Heart left ventricle (tissue), 16 donors: ENCODE measurements around the gene SGTA. TPM values are rescaled to one million over a fixed set of nuclear protein-coding genes. Genes with fewer than 3 reads are reported as not detected.

ENCODE experiments used
- ATAC-seq, 4 donors: fragments of 200-7000 bp; cut with Tn5 transposase; one replicate each; pipeline ENCODE4 v1.9.1; 2020 to 2022; ENCODE audit warnings: moderate library complexity in 4 of 4, mild to moderate bottlenecking in 3 of 4, moderate number of reproducible peaks in 1 of 4
- DNase-seq, 5 donors: peaks; one replicate each; pipeline ENCODE4 v3.0.0-alpha.2; 2020
- H3K27ac ChIP-seq, 12 donors: fragments of 200-600 bp; sonication (generic) in 4 of 12; one replicate each; pipeline versions ENCODE4 v1.5.0 to v1.8.0; 2016 to 2022; ENCODE audit warnings: mild to moderate bottlenecking in 2 of 12
- H3K27me3 ChIP-seq, 9 donors: fragments of 200-600 bp; sonication (generic) in 2 of 9; one replicate each; pipeline versions ENCODE4 v1.5.1 to v1.8.0; 2016 to 2022; ENCODE audit warnings: mild to moderate bottlenecking in 3 of 9
- H3K36me3 ChIP-seq, 9 donors: fragments of 200-600 bp; sonication (generic) in 2 of 9; one replicate each; pipeline versions ENCODE4 v1.5.0 to v1.8.0; 2018 to 2022; ENCODE audit warnings: mild to moderate bottlenecking in 2 of 9
- H3K4me1 ChIP-seq, 12 donors: fragments of 200-600 bp; sonication (generic) in 4 of 12; one replicate each; pipeline versions ENCODE4 v1.5.0 to v1.8.0; 2016 to 2022; ENCODE audit warnings: mild to moderate bottlenecking in 3 of 12
- H3K4me3 ChIP-seq, 12 donors: fragments of 200-600 bp; sonication (generic) in 4 of 12; one replicate each; pipeline versions ENCODE4 v1.5.0 to v1.8.0; 2017 to 2022; ENCODE audit warnings: mild to moderate bottlenecking in 9 of 12, moderate library complexity in 4 of 12
- H3K9me3 ChIP-seq, 12 donors: fragments of 200-600 bp; sonication (generic) in 4 of 12; one replicate each; pipeline versions ENCODE4 v1.5.0 to v1.8.0; 2016 to 2022; ENCODE audit warnings: mild to moderate bottlenecking in 1 of 12
- POLR2A ChIP-seq, 2 donors: fragments of 450-650 bp; IDR thresholded peaks; one replicate each; pipeline ENCODE4 v1.6.1; 2017; ENCODE audit warnings: antibody characterized with exemption in 2 of 2, mild to moderate bottlenecking in 2 of 2, moderate library complexity in 2 of 2
- WGBS, 4 donors: extraction: QIAGEN DNeasy Blood & Tissue Kit in 2 of 4; methylation state at CpG; one replicate each; pipeline versions ENCODE4 v1.1.5 to v1.1.7; 2013 to 2018; 5-methylcytosine and 5-hydroxymethylcytosine counted together
- intact Hi-C, 10 donors: fragments of 100-400 bp; cut with DNase I; formaldehyde crosslinking; loops; one replicate each; pipeline versions ENCODE4 v1.11.1 to v1.14.2; 2022
- polyA plus RNA-seq, 2 donors: library from polyadenylated mRNA; stranded (reverse); fragments of 200-250 nt; gene quantifications; one replicate each; pipeline ENCODE4 v1.2.3, GENCODE V29; 2013
- total RNA-seq, 9 donors: library from RNA; depleted of rRNA in 2 of 9; stranded (reverse); fragments of >200 nt in 2 of 9; fragmentation: NEBNext Ultra II Directional in 3 of 9; extraction: Animal tissue kit (Norgen Biotek cat#: 25700) in 3 of 9; gene quantifications; one replicate each; pipeline versions ENCODE4 v1.1.0 to v1.2.4, GENCODE V29; 2016 to 2023
- TF ChIP-seq, protein P1 (sequence below), 12 donors: fragments of 200-600 bp; sonication (generic) in 4 of 12; IDR thresholded peaks; one replicate each; pipeline versions ENCODE4 v1.5.0 to v1.8.0; 2018 to 2022; ENCODE audit warnings: antibody characterized with exemption in 12 of 12, mild to moderate bottlenecking in 5 of 12
- donor health status: ischemic (EF 13 %, LVEDD 7.1; RV severe dilation, severe dysfunction).
- donor health status: healthy with polysubstance abuse.
- donor health status: DM: no; HTN: yes; CAD: no.
- donor health status: DM: no; HTN: no; CAD: no.
- donor health status: ischemic (EF 25% LVEDD 6.9; RV normal size, moderate dysfunction).
- donor health status: ischemic (EF 25% LVEDD 5.7; RV mildly dilated, moderate dysfunction).
- donor health status: healthy.
- donor health status: DM: yes; HTN: yes; CAD: no.
- donor health status: ischemic (EF 35%, LVEDD 5.7; RV mildly dilated, moderate dysfunction).
- donor health status: nonischemic (EF 11% LVEDD 7.7; RV severe dilation, severe dysfunction).
- donor health status: DM: yes; HTN: yes; CAD: no.
- donor health status: PGD.
- donor health status: ischemic (EF 29% LVEDD 5.4; RV normal size, mild dysfunction).
- donor health status: nonischemic (EF 23%, LVEDD 6.1; RV moderate dilation, normal function).

Gene SGTA
- total and polyA plus RNA-seq, 11 donors = 47.4 to 125 (median 65.6) TPM

- WGBS, 4 donors = 72 to 93% (median 81%) methylated on average over 3 to 8 of the region's 8 CpGs
- Histone ChIP-seq H3K4me3 (no peak overlapping the region), H3K4me1 (peaks cover 4 to 46% (median 37%) of the 10 kb centered on the region in 12 donors), H3K36me3 (peaks cover 3 to 47% (median 45%) of the 10 kb centered on the region in 9 donors), H3K27me3 (no peaks in the 10 kb centered on the region), H3K9me3 (no peaks in the 10 kb centered on the region), H3K27ac (peak overlapping the region in 9 of 12 donors; percentile 27 to 94 (median 47))
- intact Hi-C loops = no loop called here
- TF ChIP-seq, protein P1, sequence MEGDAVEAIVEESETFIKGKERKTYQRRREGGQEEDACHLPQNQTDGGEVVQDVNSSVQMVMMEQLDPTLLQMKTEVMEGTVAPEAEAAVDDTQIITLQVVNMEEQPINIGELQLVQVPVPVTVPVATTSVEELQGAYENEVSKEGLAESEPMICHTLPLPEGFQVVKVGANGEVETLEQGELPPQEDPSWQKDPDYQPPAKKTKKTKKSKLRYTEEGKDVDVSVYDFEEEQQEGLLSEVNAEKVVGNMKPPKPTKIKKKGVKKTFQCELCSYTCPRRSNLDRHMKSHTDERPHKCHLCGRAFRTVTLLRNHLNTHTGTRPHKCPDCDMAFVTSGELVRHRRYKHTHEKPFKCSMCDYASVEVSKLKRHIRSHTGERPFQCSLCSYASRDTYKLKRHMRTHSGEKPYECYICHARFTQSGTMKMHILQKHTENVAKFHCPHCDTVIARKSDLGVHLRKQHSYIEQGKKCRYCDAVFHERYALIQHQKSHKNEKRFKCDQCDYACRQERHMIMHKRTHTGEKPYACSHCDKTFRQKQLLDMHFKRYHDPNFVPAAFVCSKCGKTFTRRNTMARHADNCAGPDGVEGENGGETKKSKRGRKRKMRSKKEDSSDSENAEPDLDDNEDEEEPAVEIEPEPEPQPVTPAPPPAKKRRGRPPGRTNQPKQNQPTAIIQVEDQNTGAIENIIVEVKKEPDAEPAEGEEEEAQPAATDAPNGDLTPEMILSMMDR (IDR thresholded peaks at IDR 0.05) = no peak
- no peak for TF ChIP-seq POLR2A (IDR thresholded peaks at IDR 0.05)
- ATAC-seq (no peak), DNase-seq (no peak)
Observed at GRCh38 chr19:2769218-2769617, 13.9 kb downstream of the SGTA start.

DNA sequence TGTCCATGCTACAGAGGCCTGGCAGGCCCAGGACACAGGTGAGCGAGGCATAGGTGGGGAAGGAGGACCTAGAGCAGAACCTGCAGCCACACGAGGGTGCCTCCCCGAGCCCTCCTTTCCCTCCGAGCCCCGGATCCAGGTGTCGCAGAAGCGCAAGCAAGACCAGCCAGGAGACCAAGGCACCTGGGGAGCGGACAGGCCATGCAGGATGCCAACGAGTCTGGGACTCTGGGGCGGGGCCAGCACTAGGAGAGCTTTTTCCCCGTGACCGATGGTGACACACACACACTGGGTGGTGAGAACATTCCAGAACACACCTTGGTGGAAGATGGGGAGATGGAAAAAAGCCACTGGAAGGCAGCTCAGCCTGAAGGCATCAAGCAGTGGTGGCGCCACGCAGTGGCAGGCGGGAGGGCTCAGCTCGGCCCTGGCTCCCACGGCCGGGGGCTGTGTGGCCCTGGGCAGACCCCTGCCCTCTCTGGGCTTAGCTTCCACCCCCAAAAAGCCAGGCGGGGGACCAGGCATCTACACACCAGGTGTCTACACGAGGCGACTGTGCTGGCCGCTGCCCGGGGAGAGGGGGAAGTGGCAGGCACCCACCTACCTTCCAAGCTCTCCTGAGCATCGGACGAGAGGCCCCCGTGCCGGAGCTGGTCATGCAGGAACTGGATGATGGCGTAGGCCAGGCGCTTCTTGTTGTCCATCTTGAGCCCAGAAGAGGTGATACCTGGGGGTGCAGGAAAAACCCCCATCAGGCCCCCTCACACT, 14.5 kb downstream of the SGTA start:
- Histone ChIP-seq H3K9me3 (no peaks in the 10 kb centered on the region), H3K36me3 (peaks cover 3 to 53% (median 52%) of the 10 kb centered on the region in 9 donors), H3K27ac (peak overlapping the region in 3 of 12 donors; percentile 55 to 93 (median 89)), H3K27me3 (no peaks in the 10 kb centered on the region), H3K4me1 (peaks cover 4 to 42% (median 33%) of the 10 kb centered on the region in 12 donors), H3K4me3 (no peak overlapping the region)
- WGBS, 4 donors = 92 to 93% (median 92%) methylated on average over 24 to 29 of the region's 29 CpGs
- intact Hi-C loops = no loop called here
- DNase-seq (no peak), ATAC-seq (no peak)
- TF ChIP-seq, protein P1 (IDR thresholded peaks at IDR 0.05) = no peak
- TF ChIP-seq POLR2A (IDR thresholded peaks at IDR 0.05) = no peak

DNA sequence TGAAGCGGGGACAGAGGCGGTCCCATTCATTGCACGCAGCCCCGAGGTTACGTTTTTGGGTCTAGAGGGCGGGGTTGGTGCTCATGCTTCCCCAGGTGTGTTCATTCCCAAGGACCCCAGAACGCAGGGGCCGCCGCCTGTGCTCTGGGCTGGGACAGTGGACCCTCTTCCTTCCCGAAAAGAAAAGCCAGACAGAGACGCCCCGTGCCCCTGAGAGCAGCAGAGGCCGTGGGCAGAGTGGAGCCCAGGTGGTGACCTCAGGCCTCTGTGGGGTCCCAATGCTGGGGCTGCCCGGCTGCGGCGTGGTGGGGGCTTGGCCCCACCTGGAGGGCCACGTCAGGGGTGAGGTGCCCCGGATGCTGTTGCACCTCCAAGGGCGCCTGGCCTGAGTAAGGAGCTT, 15.4 kb downstream of the SGTA start:
- no peaks in the 10 kb centered on the region for H3K9me3 ChIP-seq
- H3K27ac ChIP-seq = no peak overlapping the region
- H3K4me1 ChIP-seq = peaks cover 4 to 42% (median 33%) of the 10 kb centered on the region in 12 donors
- TF ChIP-seq, protein P1 (IDR thresholded peaks at IDR 0.05) = no peak
- no peak for TF ChIP-seq POLR2A (IDR thresholded peaks at IDR 0.05)
- H3K27me3 ChIP-seq = no peaks in the 10 kb centered on the region
- H3K4me3 ChIP-seq = no peak overlapping the region
- intact Hi-C loops = no loop called here
- no peak for ATAC-seq
- no peak for DNase-seq
- WGBS, 4 donors = 95 to 97% (median 95%) methylated on average over 12 to 19 of the region's 19 CpGs
- peaks cover 3 to 62% (median 60%) of the 10 kb centered on the region in 9 donors for H3K36me3 ChIP-seq

GRCh38 chr19:2766594-2767372, 16.3 kb downstream of the SGTA start:
- Histone ChIP-seq H3K4me1 (peaks cover 4 to 33% (median 25%) of the 10 kb centered on the region in 12 donors), H3K27me3 (no peaks in the 10 kb centered on the region), H3K9me3 (no peaks in the 10 kb centered on the region), H3K36me3 (peaks cover 3 to 71% (median 69%) of the 10 kb centered on the region in 9 donors), H3K4me3 (no peak overlapping the region), H3K27ac (no peak overlapping the region)
- intact Hi-C loops = no loop called here
- ATAC-seq (no peak), DNase-seq (peak in 1 of 5 donors; percentile 16)
- no peak for TF ChIP-seq POLR2A (IDR thresholded peaks at IDR 0.05)
- TF ChIP-seq, protein P1 (IDR thresholded peaks at IDR 0.05) = no peak
- WGBS, 4 donors = 93 to 96% (median 95%) methylated on average over 16 to 35 of the region's 35 CpGs
